Activated naive CD8-positive, alpha-beta T cell treated with anti-CD3 and anti-CD28 coated beads for 36 hours (primary cell): ENCODE measurements around the gene TTC9B. TPM values are rescaled to one million over a fixed set of nuclear protein-coding genes. Genes with fewer than 3 reads are reported as not detected.

ENCODE experiments used
- DNase-seq: peaks from one replicate; pipeline ENCODE4 v3.0.0; 2021
- H3K27ac Mint-ChIP-seq: one replicate; pipeline ENCODE4 v1.8.0; 2022; ENCODE audit warnings: mild to moderate bottlenecking, moderate library complexity, mixed read lengths
- H3K27me3 Mint-ChIP-seq: one replicate; pipeline ENCODE4 v1.8.0; 2022; ENCODE audit warnings: mild to moderate bottlenecking, mixed read lengths
- H3K36me3 Mint-ChIP-seq: one replicate; pipeline ENCODE4 v1.8.0; 2021; ENCODE audit warnings: mild to moderate bottlenecking, mixed read lengths
- H3K4me1 Mint-ChIP-seq: one replicate; pipeline ENCODE4 v1.8.0; 2021; ENCODE audit warnings: mixed read lengths
- H3K4me3 Mint-ChIP-seq: one replicate; pipeline ENCODE4 v1.8.0; 2022; ENCODE audit warnings: mild to moderate bottlenecking, moderate library complexity, mixed read lengths
- H3K9me3 Mint-ChIP-seq: one replicate; pipeline ENCODE4 v1.8.0; 2022; ENCODE audit warnings: mixed read lengths
- total RNA-seq, 2 experiments: library from RNA; stranded (reverse); gene quantifications; one replicate each; pipeline ENCODE4 v1.2.3, GENCODE V29; 2021

Gene TTC9B
- total RNA-seq = not detected

- Mint-ChIP-seq H3K36me3 (no peaks in the 10 kb centered on the region), H3K4me1 (peaks cover 10% of the 10 kb centered on the region), H3K27ac (no peak within 1 kb of the TSS), H3K9me3 (peaks cover 2% of the 10 kb centered on the region), H3K4me3 (no peak within 1 kb of the TSS), H3K27me3 (peaks cover 62% of the 10 kb centered on the region)
- peak; percentile 71 for DNase-seq
These were observed at the start of gene TTC9B for GRCh38 chr19:40217934-40218890. Gene TTC9B (minus strand): TSS chr19:40218384. CDS start chr19:40218381, 3 bp downstream.

GRCh38 chr19:40267601-40267997, 49.4 kb upstream of the TTC9B start:
- no peak for DNase-seq
- Mint-ChIP-seq H3K36me3 (peaks cover 28% of the 10 kb centered on the region), H3K4me1 (peaks cover 42% of the 10 kb centered on the region), H3K27ac (no peak overlapping the region), H3K4me3 (no peak overlapping the region), H3K9me3 (no peaks in the 10 kb centered on the region), H3K27me3 (no peaks in the 10 kb centered on the region)

- no peak overlapping the region for H3K4me3 Mint-ChIP-seq
- no peak overlapping the region for H3K27ac Mint-ChIP-seq
- H3K27me3 Mint-ChIP-seq = no peaks in the 10 kb centered on the region
- H3K4me1 Mint-ChIP-seq = peaks cover 36% of the 10 kb centered on the region
- DNase-seq = no peak
- peaks cover 30% of the 10 kb centered on the region for H3K36me3 Mint-ChIP-seq
- no peaks in the 10 kb centered on the region for H3K9me3 Mint-ChIP-seq
These were observed 48.9 kb upstream of the TTC9B start for GRCh38 chr19:40266912-40267600.

- no peaks in the 10 kb centered on the region for H3K27me3 Mint-ChIP-seq
- H3K36me3 Mint-ChIP-seq = peaks cover 37% of the 10 kb centered on the region
- H3K4me3 Mint-ChIP-seq = no peak overlapping the region
- H3K27ac Mint-ChIP-seq = no peak overlapping the region
- H3K9me3 Mint-ChIP-seq = no peaks in the 10 kb centered on the region
- peaks cover 34% of the 10 kb centered on the region for H3K4me1 Mint-ChIP-seq
- no peak for DNase-seq
These were observed 47.9 kb upstream of the TTC9B start for GRCh38 chr19:40266119-40266518.

GRCh38 chr19:40265763-40266099, 47.5 kb upstream of the TTC9B start:
- Mint-ChIP-seq H3K4me1 (peaks cover 34% of the 10 kb centered on the region), H3K9me3 (no peaks in the 10 kb centered on the region), H3K36me3 (peaks cover 39% of the 10 kb centered on the region), H3K27me3 (no peaks in the 10 kb centered on the region), H3K27ac (peak overlapping the region; percentile 26), H3K4me3 (no peak overlapping the region)
- no peak for DNase-seq

GRCh38 chr19:40265055-40265762, 47.0 kb upstream of the TTC9B start:
- Mint-ChIP-seq H3K4me3 (no peak overlapping the region), H3K36me3 (peaks cover 36% of the 10 kb centered on the region), H3K4me1 (peaks cover 30% of the 10 kb centered on the region), H3K27me3 (no peaks in the 10 kb centered on the region), H3K27ac (peak overlapping the region; percentile 26), H3K9me3 (no peaks in the 10 kb centered on the region)
- no peak for DNase-seq

GRCh38 chr19:40264314-40265054, 46.3 kb upstream of the TTC9B start:
- Mint-ChIP-seq H3K27me3 (no peaks in the 10 kb centered on the region), H3K4me1 (peaks cover 28% of the 10 kb centered on the region), H3K36me3 (peaks cover 37% of the 10 kb centered on the region), H3K9me3 (no peaks in the 10 kb centered on the region), H3K27ac (no peak overlapping the region), H3K4me3 (no peak overlapping the region)
- no peak for DNase-seq

GRCh38 chr19:40263440-40264313, 45.5 kb upstream of the TTC9B start:
- Mint-ChIP-seq H3K4me1 (peaks cover 26% of the 10 kb centered on the region), H3K9me3 (no peaks in the 10 kb centered on the region), H3K36me3 (peaks cover 37% of the 10 kb centered on the region), H3K27ac (no peak overlapping the region), H3K27me3 (no peaks in the 10 kb centered on the region), H3K4me3 (no peak overlapping the region)
- no peak for DNase-seq

- Mint-ChIP-seq H3K9me3 (no peaks in the 10 kb centered on the region), H3K4me1 (peaks cover 24% of the 10 kb centered on the region), H3K36me3 (peaks cover 37% of the 10 kb centered on the region), H3K27me3 (no peaks in the 10 kb centered on the region), H3K4me3 (no peak overlapping the region), H3K27ac (no peak overlapping the region)
- DNase-seq = no peak
These were observed 44.2 kb upstream of the TTC9B start for GRCh38 chr19:40262422-40262821.

GRCh38 chr19:40261631-40262030, 43.4 kb upstream of the TTC9B start:
- DNase-seq = no peak
- Mint-ChIP-seq H3K27me3 (no peaks in the 10 kb centered on the region), H3K27ac (no peak overlapping the region), H3K36me3 (peaks cover 37% of the 10 kb centered on the region), H3K9me3 (no peaks in the 10 kb centered on the region), H3K4me1 (peaks cover 26% of the 10 kb centered on the region), H3K4me3 (no peak overlapping the region)

- no peaks in the 10 kb centered on the region for H3K9me3 Mint-ChIP-seq
- no peaks in the 10 kb centered on the region for H3K27me3 Mint-ChIP-seq
- peaks cover 25% of the 10 kb centered on the region for H3K36me3 Mint-ChIP-seq
- H3K4me1 Mint-ChIP-seq = peaks cover 21% of the 10 kb centered on the region
- no peak overlapping the region for H3K4me3 Mint-ChIP-seq
- DNase-seq = no peak
- no peak overlapping the region for H3K27ac Mint-ChIP-seq
These were observed 38.9 kb upstream of the TTC9B start for GRCh38 chr19:40257096-40257517.

- Mint-ChIP-seq H3K9me3 (no peaks in the 10 kb centered on the region), H3K4me1 (peaks cover 21% of the 10 kb centered on the region), H3K27me3 (no peaks in the 10 kb centered on the region), H3K27ac (no peak overlapping the region), H3K4me3 (no peak overlapping the region), H3K36me3 (peaks cover 19% of the 10 kb centered on the region)
- no peak for DNase-seq
These were observed 38.3 kb upstream of the TTC9B start for GRCh38 chr19:40256512-40256911.

GRCh38 chr19:40255619-40256166, 37.5 kb upstream of the TTC9B start:
- peaks cover 14% of the 10 kb centered on the region for H3K36me3 Mint-ChIP-seq
- DNase-seq = no peak
- no peak overlapping the region for H3K27ac Mint-ChIP-seq
- H3K4me3 Mint-ChIP-seq = no peak overlapping the region
- no peaks in the 10 kb centered on the region for H3K9me3 Mint-ChIP-seq
- H3K27me3 Mint-ChIP-seq = no peaks in the 10 kb centered on the region
- H3K4me1 Mint-ChIP-seq = peaks cover 21% of the 10 kb centered on the region
